Endometrial microvascular endothelial cells (primary cell): ENCODE measurements around the gene ZMIZ1. TPM values are rescaled to one million over a fixed set of nuclear protein-coding genes. Genes with fewer than 3 reads are reported as not detected.

Experiments used
- in situ Hi-C: cut with HindIII; loops from 2 replicates; pipeline ENCODE4 v1.10.0; 2017; ENCODE audit warnings: low sequenced_read_pairs, low pct_unique_long_range_greater_than_20kb; ENCODE audit errors: inconsistent ontology term
- total RNA-seq: library from RNA; depleted of rRNA; stranded (reverse); fragments of >200 nt; gene quantifications from one replicate; pipeline ENCODE4 v1.2.3, GENCODE V29; 2015; ENCODE audit errors: inconsistent ontology term

The ZMIZ1 gene
- total RNA-seq, 1 donor from 2014 or later = 19.5 TPM

GRCh38 chr10:79152423-79152817 lies 83.7 kb downstream of the ZMIZ1 start:
- in situ Hi-C loops = no loop called here

GRCh38 chr10:79153745-79154144 lies 85.0 kb downstream of the ZMIZ1 start:
- in situ Hi-C loops = no loop called here

GRCh38 chr10:79155301-79156081 lies 86.7 kb downstream of the ZMIZ1 start:
- in situ Hi-C loops = no loop called here

- in situ Hi-C loops = no loop called here
These were observed 87.8 kb downstream of the ZMIZ1 start for GRCh38 chr10:79156334-79157274.

GRCh38 chr10:79158004-79158340 lies 89.2 kb downstream of the ZMIZ1 start:
- in situ Hi-C loops = no loop called here

GRCh38 chr10:79158402-79159097 lies 89.8 kb downstream of the ZMIZ1 start:
- in situ Hi-C loops = no loop called here

- in situ Hi-C loops = no loop called here
These were observed 90.4 kb downstream of the ZMIZ1 start for GRCh38 chr10:79159141-79159651.

GRCh38 chr10:79159785-79160184 lies 91.0 kb downstream of the ZMIZ1 start:
- in situ Hi-C loops = no loop called here

GRCh38 chr10:79160191-79160590 lies 91.4 kb downstream of the ZMIZ1 start:
- in situ Hi-C loops = no loop called here

- in situ Hi-C loops = no loop called here
These were observed 92.8 kb downstream of the ZMIZ1 start for GRCh38 chr10:79161557-79161956.

GRCh38 chr10:79162022-79162421 lies 93.3 kb downstream of the ZMIZ1 start:
- in situ Hi-C loops = no loop called here

- in situ Hi-C loops = no loop called here
These were observed 94.3 kb downstream of the ZMIZ1 start for GRCh38 chr10:79162861-79163665.

- in situ Hi-C loops = no loop called here
These were observed 94.9 kb downstream of the ZMIZ1 start for GRCh38 chr10:79163666-79163975.

- in situ Hi-C loops = no loop called here
These were observed 95.3 kb downstream of the ZMIZ1 start for GRCh38 chr10:79164075-79164474.

- in situ Hi-C loops = no loop called here
These were observed 96.5 kb downstream of the ZMIZ1 start for GRCh38 chr10:79165070-79165778.

GRCh38 chr10:79166312-79166721 lies 97.6 kb downstream of the ZMIZ1 start:
- in situ Hi-C loops = no loop called here

GRCh38 chr10:79166741-79167140 lies 98.0 kb downstream of the ZMIZ1 start:
- in situ Hi-C loops = no loop called here

- in situ Hi-C loops = no loop called here
These were observed 98.8 kb downstream of the ZMIZ1 start for GRCh38 chr10:79167537-79167936.
